Suprapubic skin (tissue), 4 donors: ENCODE data around the gene KLHL41.

Source experiments
- EP300 ChIP-seq: sonication (generic); formaldehyde crosslinking; IDR thresholded peaks from one replicate; pipeline ENCODE4 v1.6.1; 2017; ENCODE audit warnings: antibody characterized with exemption
- POLR2AphosphoS5 ChIP-seq, 3 donors: sonication (generic); formaldehyde crosslinking; IDR thresholded peaks; one replicate each; pipeline ENCODE4 v1.6.1; 2017; ENCODE audit warnings: antibody characterized with exemption in 3 of 3
- TF ChIP-seq, protein P1 (sequence below), 2 donors: fragments of 200-600 bp in 1 of 2; fragments of 450-650 bp in 1 of 2; sonication (generic) in 1 of 2; IDR thresholded peaks; one replicate each; pipeline ENCODE4 v1.5.1; 2016 to 2019; ENCODE audit warnings: antibody characterized with exemption in 2 of 2, mild to moderate bottlenecking in 1 of 2, moderate library complexity in 1 of 2

DNA sequence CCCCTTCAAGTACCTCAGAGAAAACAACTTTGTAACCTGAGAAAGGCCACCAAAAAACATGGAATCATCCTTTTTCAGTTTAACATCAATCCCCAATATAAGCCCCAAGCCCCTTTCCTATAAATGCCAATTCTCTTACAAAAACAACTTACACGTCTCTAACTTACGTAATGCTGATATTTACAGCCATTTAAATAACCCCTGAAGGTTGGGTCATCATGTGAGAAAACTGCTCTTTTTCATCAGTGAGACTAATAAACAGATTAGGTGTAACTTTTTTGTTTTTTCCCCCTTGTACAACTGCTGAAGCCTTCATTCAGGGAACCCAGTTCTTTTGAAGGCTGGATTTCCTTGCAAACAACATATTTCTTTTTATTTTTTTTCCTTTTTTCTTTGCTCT lies 60.4 kb downstream of the KLHL41 start:
- TF ChIP-seq EP300 = no peak
- TF ChIP-seq, protein P1, sequence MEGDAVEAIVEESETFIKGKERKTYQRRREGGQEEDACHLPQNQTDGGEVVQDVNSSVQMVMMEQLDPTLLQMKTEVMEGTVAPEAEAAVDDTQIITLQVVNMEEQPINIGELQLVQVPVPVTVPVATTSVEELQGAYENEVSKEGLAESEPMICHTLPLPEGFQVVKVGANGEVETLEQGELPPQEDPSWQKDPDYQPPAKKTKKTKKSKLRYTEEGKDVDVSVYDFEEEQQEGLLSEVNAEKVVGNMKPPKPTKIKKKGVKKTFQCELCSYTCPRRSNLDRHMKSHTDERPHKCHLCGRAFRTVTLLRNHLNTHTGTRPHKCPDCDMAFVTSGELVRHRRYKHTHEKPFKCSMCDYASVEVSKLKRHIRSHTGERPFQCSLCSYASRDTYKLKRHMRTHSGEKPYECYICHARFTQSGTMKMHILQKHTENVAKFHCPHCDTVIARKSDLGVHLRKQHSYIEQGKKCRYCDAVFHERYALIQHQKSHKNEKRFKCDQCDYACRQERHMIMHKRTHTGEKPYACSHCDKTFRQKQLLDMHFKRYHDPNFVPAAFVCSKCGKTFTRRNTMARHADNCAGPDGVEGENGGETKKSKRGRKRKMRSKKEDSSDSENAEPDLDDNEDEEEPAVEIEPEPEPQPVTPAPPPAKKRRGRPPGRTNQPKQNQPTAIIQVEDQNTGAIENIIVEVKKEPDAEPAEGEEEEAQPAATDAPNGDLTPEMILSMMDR (IDR thresholded peaks at IDR 0.05) = no peak
- TF ChIP-seq POLR2AphosphoS5 (IDR thresholded peaks at IDR 0.05) = no peak
